CD1c-positive myeloid dendritic cell (primary cell): ENCODE data around the gene MACROD2.
"Not testable (repeated sequence)": the region's sequence is repeated elsewhere in the genome, so short reads cannot be mapped to it uniquely, and the experiment has no call there.

Experiments used
- DNase-seq: peaks from one replicate; pipeline ENCODE4 v3.0.0-alpha.2; 2016; ENCODE audit errors: extremely low spot score

Gene MACROD2

DNA sequence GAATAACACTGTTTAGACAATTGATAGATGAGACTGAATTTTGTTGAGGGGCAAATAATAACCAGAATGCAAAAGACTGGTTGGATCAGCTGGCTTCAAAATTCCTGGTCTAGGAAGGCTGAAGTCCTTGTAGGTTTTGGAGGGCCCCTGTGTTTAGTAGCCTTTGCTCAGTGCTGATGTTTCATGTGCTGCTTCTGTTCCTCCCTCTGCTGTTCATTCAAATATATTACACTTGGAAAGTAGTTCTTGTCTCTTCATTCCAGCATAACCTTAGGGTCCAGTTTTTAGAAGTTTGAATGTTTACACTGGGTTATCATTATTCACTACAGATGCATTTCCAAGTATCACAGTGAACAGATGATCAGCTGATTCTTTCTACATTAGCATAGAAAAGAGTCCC lies 269.6 kb downstream of the MACROD2 start:
- no peak for DNase-seq

DNA sequence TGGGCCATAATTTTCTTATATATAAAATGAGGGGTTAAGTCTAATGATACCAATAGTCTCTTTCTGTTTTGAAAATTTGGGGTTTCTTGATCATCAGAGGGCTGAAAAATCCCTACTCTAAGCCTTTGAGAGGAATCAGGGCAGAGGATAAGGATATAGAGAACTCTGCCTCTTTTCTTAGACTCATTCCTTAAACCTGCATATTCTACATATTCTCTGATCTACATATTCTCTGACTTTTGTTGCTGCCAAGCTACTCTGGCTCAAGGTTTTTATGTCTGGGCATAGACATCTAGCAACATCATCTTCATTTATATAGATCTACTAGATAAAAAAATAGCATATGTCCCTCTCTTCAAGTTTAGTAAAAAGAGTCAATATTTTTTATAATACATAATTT lies 270.9 kb downstream of the MACROD2 start:
- no peak for DNase-seq

DNA sequence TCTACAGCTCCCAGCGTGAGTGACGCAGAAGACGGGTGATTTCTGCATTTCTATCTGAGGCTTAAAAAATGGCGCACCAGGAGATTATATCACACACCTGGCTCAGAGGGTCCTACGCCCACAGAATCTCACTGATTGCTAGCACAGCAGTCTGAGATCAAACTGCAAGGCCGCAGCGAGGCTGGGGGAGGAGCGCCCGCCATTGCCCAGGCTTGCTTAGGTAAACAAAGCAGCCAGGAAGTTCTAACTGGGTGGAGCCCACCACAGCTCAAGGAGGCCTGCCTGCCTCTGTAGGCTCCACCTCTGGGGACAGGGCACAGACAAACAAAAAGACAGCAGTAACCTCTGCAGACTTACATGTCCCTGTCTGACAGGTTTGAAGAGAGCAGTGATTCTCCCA lies 275.4 kb downstream of the MACROD2 start:
- DNase-seq = not testable (repeated sequence)

DNA sequence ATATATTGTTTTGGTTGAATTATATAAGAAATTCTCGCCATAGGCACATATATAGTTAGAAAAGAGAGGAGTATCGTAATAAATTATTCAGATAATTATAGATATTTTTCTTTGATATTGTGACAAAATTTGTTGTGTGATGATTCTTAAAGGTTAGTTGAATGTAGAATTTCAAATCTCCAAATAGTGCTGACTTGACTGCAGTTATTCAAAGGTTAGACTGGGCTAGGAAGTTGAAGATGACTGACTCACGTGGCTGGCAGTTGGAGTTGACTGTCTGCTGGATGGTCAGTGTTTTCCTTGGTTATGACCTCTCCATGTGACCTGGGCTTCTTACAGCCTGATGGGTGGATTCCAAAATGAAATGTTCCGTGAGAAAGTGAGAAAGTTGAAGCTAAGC lies 286.8 kb downstream of the MACROD2 start:
- no peak for DNase-seq

DNA sequence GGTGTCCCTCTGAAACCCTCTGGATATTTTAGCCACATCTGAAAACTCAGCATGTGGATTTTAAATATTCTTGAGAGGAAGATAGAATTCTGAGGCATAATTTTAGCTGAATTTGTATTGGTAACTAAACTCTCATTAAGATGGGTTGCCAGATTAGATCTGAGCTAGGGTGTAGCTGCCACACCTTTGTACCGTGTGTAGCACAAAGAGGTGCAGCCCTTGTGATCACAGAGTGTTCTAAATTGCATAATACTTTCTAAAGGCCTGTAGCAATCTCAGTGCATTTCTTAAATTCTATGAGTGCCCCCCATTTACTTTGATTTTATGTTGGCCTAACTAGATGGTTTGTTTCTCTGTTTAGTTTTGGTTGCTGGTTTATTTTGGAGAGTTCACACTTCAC lies 289.1 kb downstream of the MACROD2 start:
- DNase-seq = no peak

DNA sequence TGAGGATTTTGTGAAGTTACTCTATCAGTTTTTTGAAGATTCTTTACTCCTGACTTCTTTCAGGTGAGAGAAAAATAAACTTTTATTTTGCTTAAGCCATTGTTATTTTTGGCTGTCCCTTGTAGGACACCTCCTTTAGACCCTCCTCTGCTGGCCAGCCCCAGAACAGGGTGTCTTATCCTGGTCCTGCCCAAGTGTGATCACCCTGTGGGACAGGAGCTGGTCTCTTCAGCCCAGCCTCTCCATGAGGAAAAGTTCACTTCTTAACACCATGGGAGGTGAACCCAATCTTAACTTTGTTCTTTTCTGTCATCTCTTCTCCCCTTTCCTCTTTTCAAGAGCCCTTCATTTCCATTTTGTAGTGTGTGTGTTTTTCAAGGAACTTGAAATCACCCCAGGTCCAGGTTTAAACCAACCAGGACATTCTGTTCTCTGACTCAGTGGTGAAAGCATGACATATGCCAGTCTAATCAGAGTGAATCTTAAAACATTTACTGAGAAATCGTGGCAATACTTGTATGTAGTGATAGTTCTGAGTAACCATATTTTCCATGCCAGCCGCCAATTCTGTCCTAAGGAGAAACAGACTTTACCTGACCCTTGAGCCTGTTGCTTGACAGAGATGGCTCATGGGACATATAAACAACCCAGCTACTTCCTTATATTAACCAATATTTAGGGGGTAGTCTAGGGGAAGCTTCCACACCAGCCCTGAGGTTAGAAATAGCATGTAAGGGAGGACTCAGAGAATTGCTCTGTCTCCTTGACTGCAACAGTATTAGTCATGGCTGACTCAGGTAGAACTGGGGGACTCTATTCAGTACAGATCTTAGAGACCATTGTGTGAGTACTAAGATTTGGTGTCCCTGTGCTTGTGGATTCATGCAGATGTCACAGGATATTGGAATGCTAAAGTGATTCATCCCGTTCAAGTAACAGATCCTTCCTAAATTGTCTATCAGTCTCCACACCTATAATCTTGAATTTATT lies 293.3 kb downstream of the MACROD2 start:
- DNase-seq = no peak

DNA sequence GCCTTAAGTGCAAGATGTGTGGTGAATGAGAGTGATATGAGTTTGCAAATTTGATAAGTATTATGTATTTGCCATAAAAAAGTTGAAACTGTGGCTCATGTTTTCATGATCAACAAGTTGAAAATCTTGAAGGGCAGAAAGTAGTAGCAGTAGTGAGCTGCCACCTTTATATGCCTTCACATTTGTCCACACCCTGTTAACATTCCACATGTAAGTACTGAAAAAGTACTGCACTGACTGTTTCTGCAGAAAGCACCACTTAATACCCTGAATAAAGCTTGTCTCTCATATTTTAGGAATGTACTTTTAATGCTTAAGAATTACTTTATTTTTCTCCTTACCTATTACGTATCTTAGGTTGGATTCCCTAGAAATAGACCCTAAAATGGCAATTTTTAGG lies 296.2 kb downstream of the MACROD2 start:
- DNase-seq = no peak

DNA sequence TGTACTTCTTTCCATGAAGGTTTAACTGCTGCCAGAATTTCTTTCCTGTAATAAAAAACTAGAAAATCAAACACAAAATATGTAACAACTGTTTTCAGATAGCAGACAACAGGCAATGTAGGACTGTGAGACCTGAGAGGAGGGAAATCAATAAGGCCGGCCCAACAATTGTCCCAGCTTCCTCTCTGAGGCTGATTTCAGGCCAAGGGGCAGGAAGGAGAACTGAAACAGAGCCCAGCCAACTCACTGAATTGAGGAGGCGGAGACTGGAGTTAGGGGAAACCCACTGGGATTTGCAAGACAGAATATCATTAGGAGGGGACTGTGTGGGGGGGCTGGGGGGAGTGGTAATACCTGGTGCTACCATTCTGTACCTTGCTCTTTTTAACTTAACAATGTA lies 299.9 kb downstream of the MACROD2 start:
- DNase-seq = no peak

DNA sequence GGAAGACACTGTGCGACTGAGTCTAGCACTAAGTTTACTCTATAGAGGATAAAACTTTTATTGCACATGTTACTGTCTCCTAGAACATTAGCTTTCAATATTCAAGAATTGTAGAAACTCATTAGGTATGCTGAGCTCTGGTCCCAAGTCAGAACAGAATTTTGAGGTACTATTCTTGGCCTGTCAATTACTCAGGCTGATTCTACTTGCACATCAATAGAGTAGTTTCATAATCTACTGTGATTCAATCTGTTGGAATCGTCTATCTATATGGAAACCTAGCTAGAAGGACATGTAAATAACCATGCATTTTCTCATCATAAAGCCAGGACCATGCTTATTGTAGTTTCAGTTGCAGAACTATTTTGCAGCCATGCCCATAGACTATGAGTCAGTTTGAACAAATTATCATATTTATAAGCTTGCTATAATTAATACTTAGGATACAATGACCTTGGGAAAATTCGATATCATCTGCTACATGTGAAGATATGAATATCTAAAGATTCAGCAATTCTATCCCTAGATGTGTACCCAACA lies 300.5 kb downstream of the MACROD2 start:
- no peak for DNase-seq

DNA sequence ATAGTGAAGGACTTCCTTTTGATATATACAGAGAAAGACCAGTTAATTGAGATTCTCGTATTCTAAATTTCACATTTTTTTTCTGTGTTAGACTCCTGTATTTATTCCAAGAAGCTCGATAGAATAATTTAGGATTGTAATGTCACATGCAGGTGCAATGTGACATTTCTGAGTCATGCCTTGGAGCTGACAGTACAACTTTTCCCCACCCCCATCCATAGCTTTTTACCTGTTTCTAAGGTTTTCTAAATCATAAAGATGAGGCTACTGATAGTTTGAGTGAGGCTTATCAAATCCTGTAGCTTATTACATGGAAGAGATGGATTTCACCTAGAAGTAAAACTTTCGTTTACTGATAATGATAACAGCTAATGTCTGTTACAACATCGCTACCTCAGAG lies 304.5 kb downstream of the MACROD2 start:
- DNase-seq = no peak

DNA sequence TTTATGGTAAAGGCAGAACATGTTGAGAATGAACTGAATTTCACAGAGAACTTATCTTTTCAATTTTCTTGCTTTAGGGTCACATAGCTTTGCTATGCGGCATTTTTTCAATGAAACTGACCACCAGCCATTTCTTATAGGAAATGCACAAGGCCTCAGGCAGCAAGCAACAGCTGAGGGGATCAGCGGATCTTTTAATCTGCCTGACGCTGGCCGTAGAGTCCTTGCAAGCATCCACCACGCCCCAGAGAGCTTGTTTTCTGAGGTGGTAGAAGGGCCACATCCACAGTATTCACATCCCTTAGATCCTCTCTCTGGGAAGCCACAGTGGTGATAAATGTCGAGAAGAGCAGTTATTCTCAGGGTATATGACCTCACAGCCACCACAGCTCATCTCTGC lies 307.8 kb downstream of the MACROD2 start:
- no peak for DNase-seq

DNA sequence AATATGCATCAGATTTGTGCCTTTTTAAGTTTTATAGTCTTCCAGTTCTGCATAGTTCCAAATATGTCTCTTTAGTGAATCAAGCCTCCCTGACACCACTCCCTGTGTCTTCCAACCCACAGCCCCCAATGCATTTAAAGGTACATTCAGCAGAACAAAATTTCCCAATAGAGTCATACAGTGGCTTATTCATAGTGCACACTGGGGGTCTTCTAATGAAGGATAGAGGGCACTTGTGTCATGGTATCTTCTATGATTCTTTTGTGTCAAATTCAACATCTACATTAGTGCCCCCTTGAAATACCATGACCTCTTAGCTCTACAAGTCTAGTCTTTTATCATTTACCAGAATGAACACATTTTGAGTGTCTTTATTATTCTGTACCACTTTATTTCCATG lies 308.3 kb downstream of the MACROD2 start:
- no peak for DNase-seq

DNA sequence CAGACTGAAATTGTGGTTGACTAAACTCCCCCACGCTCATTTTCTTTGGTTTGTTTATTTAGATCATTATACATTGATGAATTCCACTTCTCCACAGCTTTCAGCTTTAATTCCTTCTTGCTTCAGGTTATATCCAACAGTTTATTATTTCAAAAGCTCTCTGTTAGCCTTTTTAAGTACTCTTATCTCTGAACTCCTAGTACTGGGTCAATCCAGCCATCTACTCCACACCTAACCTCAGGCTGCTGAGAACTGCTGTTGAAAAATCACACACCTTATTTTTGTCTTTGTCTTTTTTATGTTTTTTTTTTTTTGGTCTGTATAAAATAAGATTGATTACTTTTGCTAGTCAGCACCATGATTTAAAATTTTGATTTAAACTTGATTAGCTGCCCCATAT lies 309.2 kb downstream of the MACROD2 start:
- no peak for DNase-seq

DNA sequence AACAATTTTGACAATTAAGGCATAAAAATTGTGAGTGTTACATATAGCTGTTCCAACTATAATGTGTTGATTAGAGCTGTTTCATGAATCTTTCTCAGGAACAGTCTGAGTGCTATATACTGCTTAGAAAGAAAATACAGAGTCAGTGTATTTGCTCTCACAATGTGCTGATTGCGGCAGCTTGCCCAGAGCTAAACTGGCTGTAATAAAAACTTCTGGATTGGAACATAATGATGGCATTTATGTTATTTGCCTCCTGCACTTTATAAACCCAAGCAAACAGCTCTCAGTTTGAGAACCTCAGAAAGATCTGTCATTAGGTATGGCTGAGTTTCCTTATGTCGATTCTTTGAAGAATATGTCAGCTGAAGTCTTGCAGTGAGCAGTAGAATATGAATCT lies 312.6 kb downstream of the MACROD2 start:
- DNase-seq = no peak

DNA sequence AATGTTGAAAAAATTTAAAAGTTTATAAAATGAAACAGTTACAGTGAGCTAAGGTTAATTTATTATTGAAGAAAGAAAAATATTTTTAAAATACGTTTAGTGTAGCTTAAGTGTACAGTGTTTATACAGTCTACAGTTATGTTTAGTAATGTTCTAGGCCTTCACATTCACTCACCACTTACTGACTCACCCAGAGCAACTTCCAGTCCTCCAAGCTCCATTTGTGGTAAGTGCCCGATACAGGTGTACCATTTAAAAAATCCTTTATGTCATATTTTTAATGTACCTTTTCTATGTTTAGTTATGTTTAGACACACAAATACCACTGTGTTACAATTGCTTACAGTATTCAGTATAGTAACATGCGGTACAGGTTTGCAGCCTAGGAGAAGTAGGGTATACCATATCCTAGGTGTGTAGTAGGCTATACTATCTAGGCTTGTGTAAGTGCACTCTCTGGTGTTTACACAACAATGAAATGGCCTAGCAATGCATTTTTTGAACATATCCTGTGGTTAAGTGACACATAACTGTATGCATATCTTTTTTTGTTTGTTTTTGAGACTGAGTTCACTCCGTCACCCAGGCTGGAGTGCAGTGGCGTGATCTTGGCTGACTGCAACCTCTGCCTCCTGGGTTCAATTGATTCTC lies 315.8 kb downstream of the MACROD2 start:
- no peak for DNase-seq

DNA sequence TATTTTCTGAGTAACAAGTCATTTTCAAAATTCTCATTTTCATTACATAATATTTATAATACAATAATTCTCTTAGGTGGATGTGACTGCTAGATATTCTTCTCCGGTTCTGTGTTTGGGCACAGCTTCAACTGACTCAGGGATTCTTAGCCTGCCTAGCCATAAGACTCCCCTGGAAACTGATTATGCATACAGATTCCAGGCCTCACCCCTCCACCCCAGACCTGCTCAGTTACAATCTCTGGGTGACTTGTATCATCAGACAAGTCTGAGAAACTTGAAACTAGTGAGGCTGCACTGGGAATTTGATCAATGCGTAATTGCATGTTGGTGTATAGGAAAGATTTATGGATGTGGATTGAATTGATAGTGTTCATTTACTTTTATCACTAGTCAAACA lies 316.7 kb downstream of the MACROD2 start:
- DNase-seq = no peak

DNA sequence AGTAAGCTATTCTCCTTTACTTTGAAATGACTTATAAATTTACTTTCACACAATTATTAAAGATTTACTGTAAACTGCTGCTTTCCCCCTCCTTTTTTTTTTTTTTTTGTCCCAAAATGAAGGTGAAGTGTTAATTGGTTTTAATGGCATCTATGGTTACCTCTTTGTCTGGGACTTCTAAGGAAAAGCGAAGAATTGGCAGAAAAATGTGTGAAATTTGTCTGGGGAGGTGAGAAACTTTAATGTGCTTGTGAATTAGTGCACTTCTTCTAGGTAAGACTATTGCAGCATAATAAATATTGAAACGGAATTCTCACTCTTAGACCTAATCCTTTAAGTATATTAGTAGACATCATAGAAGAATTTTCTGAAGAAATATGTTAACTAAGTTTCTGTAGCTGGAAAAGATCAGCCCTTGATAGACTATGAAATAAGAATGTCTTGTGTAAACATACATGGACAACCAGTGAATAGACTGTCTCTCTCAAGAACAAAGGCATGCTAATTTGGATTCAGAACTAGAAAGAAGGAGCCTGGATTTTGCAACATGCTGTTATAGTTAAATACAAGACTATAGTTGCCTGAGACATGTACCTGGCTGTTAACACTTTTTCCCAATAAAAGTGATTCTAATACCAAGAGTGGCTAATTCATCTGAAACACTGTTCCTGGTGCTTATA lies 318.2 kb downstream of the MACROD2 start:
- no peak for DNase-seq

DNA sequence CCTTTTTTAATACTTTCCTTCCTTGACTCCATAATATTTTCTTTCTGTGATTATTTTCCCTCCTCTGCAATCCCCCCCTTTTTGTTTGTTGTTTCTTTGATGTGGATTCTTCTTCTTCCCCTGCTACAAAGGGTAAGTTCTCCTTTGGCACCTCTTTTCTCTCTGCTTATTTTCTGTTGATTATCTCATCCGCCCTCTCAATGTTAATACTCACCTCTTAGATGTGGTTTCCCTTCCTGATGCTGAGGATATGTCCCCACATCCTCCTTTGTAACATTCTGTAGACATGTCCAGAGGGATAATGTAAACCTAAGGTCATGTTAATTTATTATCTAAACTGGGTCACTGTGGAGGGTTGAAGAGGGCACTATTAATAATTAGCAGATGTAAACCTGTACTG lies 324.4 kb downstream of the MACROD2 start:
- no peak for DNase-seq

DNA sequence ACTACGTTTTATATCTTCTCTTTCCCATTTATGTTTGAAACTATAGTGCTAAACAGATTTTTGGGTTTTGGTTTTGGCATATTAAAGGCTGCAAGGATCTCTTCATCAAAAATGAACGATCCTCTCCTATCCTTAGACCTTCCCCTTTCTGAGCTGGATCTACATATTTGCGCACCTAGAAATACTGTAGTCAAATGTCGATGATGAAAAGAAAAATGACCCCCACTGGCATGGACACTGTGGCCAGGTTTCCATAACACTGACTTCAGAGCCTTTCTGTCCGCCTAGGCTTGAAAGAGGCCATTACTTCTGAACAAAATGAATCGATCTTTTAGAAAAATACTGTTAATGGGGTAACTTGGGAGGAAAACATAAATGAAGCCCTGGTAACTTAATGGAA lies 336.3 kb downstream of the MACROD2 start:
- no peak for DNase-seq

DNA sequence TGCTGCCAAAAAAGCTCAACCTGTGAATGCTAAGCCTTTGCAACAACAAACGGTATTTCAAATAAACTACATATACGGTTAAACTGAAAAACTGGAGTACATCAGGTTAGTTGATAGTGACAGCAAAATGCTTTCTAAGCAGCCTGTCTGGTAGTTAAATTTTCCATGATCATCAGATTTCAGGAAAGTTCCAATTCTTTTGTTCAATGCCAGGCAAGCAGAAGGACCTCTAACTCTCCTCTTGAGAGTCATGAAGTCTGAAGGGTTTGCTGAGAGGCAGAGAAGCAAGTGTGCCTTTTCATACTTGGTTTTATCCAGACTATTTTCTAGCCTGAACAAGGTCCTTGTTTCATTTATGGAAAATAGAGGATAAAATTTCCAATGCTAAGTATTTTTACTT lies 337.6 kb downstream of the MACROD2 start:
- DNase-seq = no peak

DNA sequence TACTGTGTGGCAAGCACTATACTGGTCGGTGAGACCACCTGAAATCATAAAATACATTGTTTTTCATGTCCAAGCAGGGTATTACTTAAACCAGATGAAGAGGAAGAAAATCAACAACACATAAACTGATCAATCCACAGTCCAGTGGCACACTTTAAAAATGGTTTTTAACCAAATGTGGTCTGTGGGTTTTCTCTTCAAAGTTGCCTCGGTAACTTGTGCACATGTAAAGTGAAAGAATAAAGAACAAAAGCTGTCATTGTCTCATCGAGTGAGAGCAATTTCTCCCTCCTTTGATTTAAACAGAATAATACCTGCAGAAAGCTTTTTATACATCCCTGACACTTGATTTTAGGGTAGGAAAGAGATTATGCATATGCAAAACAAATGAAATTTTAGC lies 338.4 kb downstream of the MACROD2 start:
- DNase-seq = no peak

DNA sequence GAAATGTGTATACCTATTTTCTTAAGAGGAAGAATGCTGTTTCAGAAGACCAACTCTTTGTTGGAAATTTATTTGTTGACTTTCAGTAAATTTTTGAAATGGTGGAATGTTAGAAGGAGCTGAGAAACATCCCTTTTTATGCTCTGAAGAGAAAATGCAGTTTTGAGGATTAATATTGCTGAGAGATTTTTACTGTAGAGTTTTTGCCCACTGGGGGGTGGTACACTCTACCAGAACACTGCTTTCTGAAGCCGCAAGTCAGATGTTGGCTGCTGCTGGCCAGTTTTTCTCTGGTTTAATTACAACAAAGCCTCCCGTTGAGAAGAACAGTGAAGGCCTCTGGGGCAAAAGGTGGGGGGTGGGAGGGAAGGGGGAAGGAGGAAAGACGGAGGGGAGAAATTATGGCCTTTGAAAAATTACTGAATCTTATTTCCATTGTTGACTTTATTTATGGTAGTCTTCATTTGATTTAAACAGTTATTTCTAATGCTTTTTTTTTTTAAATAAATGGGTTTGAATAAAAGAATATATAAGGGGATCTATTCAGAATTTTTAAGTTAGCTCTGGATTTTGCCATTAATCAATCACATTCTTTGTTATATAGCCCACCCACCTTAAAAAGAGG lies 339.1 kb downstream of the MACROD2 start:
- DNase-seq = no peak
